Measurements from ENCODE around the gene EIPR1. TPM values are rescaled to one million over a fixed set of nuclear protein-coding genes. Genes with fewer than 3 reads are reported as not detected.
"Not testable (repeated sequence)": the region's sequence is repeated elsewhere in the genome, so short reads cannot be mapped to it uniquely, and the experiment has no call there.

The EIPR1 gene
- total RNA-seq, 1 donor from 2014 or later: 10.2 TPM

- intact Hi-C loops (cut with DNase I): no loop called here
- ATAC-seq: no peak
Observed at GRCh38 chr2:3284657-3285630, 92.7 kb downstream of the EIPR1 start.

GRCh38 chr2:3283876-3284656 is 93.6 kb downstream of the EIPR1 start:
- DNase-seq (ENCODE audit: missing footprints); intact Hi-C loops (cut with DNase I); ATAC-seq: not testable (repeated sequence)

More at GRCh38 chr2:3284657-3285630, 92.7 kb downstream of the EIPR1 start:
- DNase-seq (ENCODE audit: missing footprints): no peak

- DNase-seq (ENCODE audit: missing footprints): no peak
- intact Hi-C loops (cut with DNase I): no loop called here
- no peak for ATAC-seq
Observed at GRCh38 chr2:3283206-3283605, 94.4 kb downstream of the EIPR1 start.

- DNase-seq (ENCODE audit: missing footprints): no peak
- intact Hi-C loops (cut with DNase I): no loop called here
- peak; percentile 88 for ATAC-seq
Observed at GRCh38 chr2:3282056-3282998, 95.3 kb downstream of the EIPR1 start.

- ATAC-seq (no peak), DNase-seq (ENCODE audit: missing footprints) (no peak)
- intact Hi-C loops (cut with DNase I): no loop called here
Observed at GRCh38 chr2:3280683-3281520, 96.7 kb downstream of the EIPR1 start.

- DNase-seq (ENCODE audit: missing footprints) (no peak), ATAC-seq (no peak)
- intact Hi-C loops (cut with DNase I): no loop called here
Observed at GRCh38 chr2:3280197-3280596, 97.4 kb downstream of the EIPR1 start.

- intact Hi-C loops (cut with DNase I): no loop called here
- ATAC-seq (no peak), DNase-seq (ENCODE audit: missing footprints) (no peak)
Observed at GRCh38 chr2:3279236-3279960, 98.2 kb downstream of the EIPR1 start.

GRCh38 chr2:3278521-3279218 is 98.9 kb downstream of the EIPR1 start:
- ATAC-seq (no peak), DNase-seq (ENCODE audit: missing footprints) (no peak)
- intact Hi-C loops (cut with DNase I): no loop called here

- ATAC-seq (no peak), DNase-seq (ENCODE audit: missing footprints) (no peak)
- intact Hi-C loops (cut with DNase I): no loop called here
Observed at GRCh38 chr2:3277748-3278520, 99.7 kb downstream of the EIPR1 start.

- DNase-seq (ENCODE audit: missing footprints): no peak
- no peak for ATAC-seq
- intact Hi-C loops (cut with DNase I): no loop called here
Observed at GRCh38 chr2:3277050-3277747, 100.4 kb downstream of the EIPR1 start.

- ATAC-seq: no peak
- intact Hi-C loops (cut with DNase I): no loop called here
- DNase-seq (ENCODE audit: missing footprints): no peak
Observed at GRCh38 chr2:3272761-3273160, 104.9 kb downstream of the EIPR1 start.

- ATAC-seq (no peak), DNase-seq (ENCODE audit: missing footprints) (peak; percentile 20)
- intact Hi-C loops (cut with DNase I): no loop called here
Observed at GRCh38 chr2:3270095-3270478, 107.5 kb downstream of the EIPR1 start.

- ATAC-seq: no peak
- intact Hi-C loops (cut with DNase I): no loop called here
Observed at GRCh38 chr2:3269425-3270094, 108.1 kb downstream of the EIPR1 start.

GRCh38 chr2:3268705-3269029 is 109.0 kb downstream of the EIPR1 start:
- ATAC-seq: no peak
- intact Hi-C loops (cut with DNase I): no loop called here
- no peak for DNase-seq (ENCODE audit: missing footprints)

More at GRCh38 chr2:3269425-3270094, 108.1 kb downstream of the EIPR1 start:
- peak; percentile 43 for DNase-seq (ENCODE audit: missing footprints)
